Amniotic epithelial cell (primary cell): ENCODE measurements around the gene CXCR6.

Source experiments
- DNase-seq: peaks from one replicate; pipeline ENCODE4 v3.0.0-alpha.2; 2010; ENCODE audit warnings: low read depth

CXCR6 gene

GRCh38 chr3:45948881-45949280 lies 5.6 kb downstream of the CXCR6 start:
- no peak for DNase-seq

- DNase-seq, result no peak
Measured at GRCh38 chr3:45949432-45949831, 6.2 kb downstream of the CXCR6 start.

DNA sequence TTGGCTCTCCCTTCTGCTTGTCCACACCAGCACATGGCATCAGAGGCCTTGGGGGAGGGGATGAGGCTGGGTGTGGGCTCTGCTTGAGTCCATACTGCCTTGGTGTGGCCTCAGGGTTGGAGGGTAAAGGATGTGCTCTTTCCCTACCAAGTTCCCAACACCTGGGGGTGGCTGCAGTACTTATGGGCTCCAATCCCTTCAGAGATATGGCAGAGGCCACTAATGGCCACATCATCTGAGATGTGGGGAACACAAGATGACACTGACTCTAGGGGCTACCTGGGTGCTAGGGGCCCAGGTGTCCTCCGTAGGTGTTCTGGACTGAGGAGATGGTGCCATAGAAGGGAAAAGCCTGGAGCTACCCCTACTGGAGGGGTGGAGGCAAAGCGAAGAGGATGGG lies 6.9 kb downstream of the CXCR6 start:
- no peak for DNase-seq

GRCh38 chr3:45950686-45951600 lies 7.7 kb downstream of the CXCR6 start:
- DNase-seq, result no peak

DNA sequence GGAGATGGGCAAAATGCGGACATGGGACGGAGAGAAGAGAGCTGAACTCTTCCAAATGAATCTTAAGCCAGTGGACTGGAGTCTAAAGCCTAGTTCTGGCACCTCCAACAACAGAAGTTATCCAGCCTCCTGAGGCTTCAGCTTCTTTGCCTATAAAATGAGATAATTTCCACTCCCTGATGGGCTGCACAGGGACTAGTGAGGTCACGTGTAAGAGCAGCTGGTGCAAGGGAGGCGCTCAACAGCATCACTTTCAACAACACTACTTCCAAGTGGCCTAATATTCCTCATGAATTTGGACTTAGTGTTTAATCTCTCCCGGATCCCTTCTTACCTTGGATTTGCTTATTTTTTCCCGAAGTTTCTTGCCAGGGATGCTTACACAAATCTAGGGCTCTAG lies 8.7 kb downstream of the CXCR6 start:
- DNase-seq, result no peak

DNA sequence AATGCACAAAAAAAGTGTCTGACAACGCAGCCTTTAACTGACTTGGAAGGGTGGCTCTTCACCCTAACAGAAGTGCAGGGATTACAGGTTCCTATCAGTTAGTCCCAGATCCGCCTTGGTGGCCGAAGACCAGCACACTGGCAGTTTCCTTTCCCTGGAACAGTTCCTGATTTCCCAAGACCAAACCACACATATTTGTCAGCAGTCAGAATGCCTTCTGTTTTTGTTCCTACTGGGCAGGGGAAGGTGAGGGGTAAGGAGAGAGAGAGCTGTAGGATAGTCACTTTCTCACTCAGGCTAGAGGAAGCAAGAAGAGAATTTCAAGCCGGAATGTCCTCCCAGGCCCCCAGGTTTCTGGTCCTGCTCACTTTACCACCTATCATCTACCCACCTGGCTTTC lies 9.2 kb downstream of the CXCR6 start:
- DNase-seq, result peak; percentile 80

DNA sequence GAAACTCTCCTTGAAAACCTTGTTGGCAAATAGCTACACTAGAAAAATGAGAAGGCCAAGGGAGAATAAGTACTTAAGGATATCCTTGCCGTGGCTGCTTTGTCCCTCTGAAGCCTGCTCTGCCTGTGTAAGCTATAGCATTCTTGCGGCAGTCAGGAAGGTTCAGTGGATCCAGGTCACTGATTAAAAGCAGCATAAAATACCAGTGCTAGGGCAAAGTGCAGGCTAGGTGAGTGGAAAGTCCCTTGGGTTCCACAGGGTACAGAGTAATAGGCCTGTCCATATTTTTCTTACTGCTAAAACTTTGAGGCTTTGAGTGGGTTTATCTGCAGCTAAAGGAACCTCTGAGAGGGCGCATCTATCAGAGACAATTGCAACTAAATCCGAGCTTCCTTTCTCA lies 10.3 kb downstream of the CXCR6 start:
- DNase-seq, result no peak

DNA sequence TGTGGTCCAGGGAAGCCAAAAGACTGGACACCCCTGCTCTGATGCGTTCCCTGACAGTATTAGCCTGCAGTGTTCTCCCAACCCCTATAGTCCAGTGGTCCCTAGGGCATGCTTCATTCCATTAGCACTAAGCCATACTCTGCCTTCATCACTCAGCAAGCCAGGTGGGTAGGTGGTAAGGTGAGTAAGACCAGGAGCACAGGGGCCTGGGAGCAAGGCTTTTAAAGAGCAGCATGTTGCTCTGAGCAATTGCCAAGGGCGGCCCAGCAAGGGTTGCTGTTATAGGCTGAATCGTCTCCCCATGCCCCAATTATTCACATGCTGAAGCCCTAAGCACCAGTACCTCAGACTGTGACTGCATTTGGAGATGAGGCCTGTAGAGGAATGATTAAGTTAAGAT lies 11.0 kb downstream of the CXCR6 start:
- no peak for DNase-seq

DNA sequence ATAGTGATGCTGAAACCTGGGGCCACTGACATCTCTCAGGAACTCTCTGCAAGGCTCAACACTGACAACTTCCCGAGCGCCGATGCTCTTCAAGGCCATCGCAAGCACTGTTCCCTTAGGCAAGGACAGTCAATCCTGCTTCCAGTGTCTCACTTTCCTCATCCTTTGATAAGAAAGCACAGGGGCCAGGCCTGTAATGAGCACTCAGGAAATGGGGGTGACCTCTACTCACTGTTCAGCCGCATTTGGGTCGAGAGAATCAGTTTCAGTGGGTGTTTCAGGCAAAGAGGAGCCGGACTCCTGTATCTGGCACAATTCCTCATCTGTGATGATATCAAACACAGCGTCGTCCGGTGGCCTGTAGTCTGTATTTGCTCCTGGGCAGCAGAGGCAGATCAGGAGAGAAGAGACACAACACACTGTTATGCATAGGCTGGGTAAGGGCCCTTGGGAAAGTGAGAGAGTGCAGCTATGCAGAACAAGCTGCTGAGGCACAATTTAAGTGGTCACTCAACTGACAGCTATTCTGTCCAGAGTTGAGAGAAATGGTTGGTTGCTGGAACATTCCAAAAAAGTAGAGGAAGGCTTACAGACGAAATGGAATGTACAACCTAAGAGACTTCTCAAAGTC lies 11.9 kb downstream of the CXCR6 start:
- peak; percentile 35 for DNase-seq

DNA sequence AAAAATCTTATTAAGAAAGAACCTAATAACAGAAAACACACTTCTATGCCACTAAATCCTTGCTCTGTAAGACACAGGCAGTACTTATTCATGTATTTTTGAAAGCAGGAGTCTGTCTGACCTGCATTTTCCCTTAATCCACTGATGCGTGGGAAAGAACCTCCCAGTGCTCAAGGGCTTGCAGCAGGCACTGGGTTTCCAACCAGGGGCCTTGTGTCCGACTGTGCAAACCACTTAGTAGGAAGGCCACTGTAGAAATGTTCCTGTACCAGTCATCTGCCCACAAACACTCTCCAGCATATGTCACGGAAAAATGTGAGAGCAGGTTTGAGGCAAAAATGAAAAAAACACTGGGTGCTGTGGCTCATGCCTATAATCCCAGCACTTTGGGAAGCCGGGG lies 12.4 kb downstream of the CXCR6 start:
- DNase-seq, result peak; percentile 67

- no peak for DNase-seq
Measured at GRCh38 chr3:45957586-45957985, 14.3 kb downstream of the CXCR6 start.

DNA sequence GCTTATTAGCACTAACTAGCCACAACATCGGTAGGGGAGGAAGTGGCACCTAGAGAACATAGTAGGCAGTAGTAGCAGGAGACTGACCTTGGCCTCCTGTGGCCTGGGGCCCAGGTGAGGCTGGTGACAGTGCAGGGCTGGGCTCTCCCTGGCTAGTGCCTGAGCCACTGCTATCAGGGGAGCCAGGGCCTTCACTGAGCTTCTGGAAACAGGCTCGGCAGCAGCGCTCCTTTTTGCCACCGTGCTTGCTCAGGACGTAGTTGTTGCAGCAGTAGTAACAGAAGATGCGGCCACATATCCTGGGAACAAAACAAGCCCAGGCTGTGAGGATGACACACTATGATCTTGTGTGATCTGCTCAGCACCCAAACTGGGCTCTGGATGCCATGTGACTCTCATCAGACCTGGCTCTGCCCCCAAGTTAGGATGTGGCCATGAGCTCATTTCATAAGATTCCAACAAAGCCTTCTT lies 15.1 kb downstream of the CXCR6 start:
- no peak for DNase-seq

DNA sequence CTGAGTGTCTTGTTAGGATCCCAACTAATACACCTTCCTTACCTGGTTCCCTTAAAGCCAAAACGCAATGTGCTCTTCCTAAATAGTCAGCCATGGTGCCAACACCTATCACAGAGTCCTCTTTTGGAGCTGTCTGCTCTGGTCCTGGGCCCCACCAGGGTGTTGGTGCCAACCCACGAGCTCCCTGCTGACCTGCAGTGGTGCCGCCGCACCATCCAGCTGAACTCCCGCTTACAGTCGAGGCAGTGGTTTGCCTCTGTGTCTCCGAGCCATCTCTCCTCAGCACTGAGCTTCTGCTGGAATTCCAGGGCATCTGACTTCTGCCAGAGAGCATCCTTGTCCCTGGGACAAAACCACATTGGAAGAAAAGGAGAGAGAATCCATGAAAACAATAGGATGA lies 15.9 kb downstream of the CXCR6 start:
- no peak for DNase-seq

- no peak for DNase-seq
Measured at GRCh38 chr3:45960289-45960688, 17.0 kb downstream of the CXCR6 start.

DNA sequence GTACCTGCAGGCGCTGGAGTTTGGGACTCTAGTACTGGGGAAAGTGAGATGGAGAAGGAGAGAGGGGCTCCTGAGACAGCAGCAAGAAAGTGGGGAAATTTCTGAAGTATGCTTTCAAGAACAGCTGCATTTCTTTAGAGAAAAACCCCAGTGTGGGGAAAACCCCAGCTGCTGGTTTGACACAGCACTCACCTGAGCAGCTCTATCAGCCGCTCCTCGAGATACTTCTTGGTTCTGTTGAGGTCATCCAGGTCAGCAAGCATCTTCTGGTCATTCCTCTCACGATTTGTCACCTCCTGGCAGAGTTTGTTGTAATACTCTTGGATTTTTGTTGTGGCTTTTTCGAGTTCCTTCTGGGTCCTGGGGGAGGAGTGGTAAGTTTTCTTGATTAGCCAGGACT lies 18.8 kb downstream of the CXCR6 start:
- DNase-seq, result no peak

DNA sequence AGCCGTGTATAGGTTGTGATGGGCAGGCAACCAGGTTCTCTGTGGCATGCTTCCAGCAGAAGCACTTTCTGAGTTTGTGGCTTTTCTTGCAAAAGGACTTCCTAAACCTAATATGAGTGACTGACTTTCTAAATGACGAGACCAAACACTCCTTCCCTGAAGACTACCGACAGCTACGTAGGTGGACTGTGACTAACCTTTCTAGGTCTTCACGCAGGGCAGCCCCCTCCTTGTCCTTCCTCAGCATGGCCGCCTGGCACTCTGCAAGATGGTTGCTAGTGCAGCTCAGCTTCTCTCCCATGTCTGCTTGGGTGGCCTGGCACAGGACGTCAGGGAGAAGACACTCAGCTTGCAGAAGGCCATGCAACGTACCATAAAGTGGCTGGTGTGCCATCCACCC lies 20.9 kb downstream of the CXCR6 start:
- DNase-seq, result no peak

GRCh38 chr3:45965253-45965652 lies 22.0 kb downstream of the CXCR6 start:
- DNase-seq, result no peak

- no peak for DNase-seq
Measured at GRCh38 chr3:45965653-45966052, 22.4 kb downstream of the CXCR6 start.

GRCh38 chr3:45966371-45966791 lies 23.1 kb downstream of the CXCR6 start:
- no peak for DNase-seq

- no peak for DNase-seq
Measured at GRCh38 chr3:45966950-45967640, 23.8 kb downstream of the CXCR6 start.

GRCh38 chr3:45967724-45968123 lies 24.5 kb downstream of the CXCR6 start:
- no peak for DNase-seq

GRCh38 chr3:45968149-45968548 lies 24.9 kb downstream of the CXCR6 start:
- DNase-seq, result no peak

DNA sequence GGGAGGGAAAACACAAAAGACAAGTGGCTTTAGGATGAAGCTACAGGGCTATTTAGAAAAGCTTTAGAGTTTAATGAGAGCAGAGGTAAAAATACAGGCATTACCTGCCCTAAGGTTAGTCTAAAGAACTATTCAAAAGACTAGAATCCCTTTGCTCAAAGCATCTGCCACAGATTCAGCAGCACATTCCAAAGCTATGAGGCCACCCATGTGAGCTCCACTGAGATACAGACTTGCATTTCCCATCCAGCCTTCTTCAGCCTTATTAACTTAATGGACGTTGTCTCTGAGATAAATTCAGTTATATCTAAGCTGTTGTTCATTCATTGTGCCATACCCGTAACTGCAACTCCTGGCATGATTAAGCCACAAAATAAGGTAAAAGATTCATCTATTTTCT lies 25.4 kb downstream of the CXCR6 start:
- peak; percentile 76 for DNase-seq
